ENCODE data around the gene URAD.
A peak's percentile ranks its signal among the peaks of the same experiment; 100 is the strongest.
"Not testable (repeated sequence)": the region's sequence is repeated elsewhere in the genome, so short reads cannot be mapped to it uniquely, and the experiment has no call there.

URAD gene

DNA sequence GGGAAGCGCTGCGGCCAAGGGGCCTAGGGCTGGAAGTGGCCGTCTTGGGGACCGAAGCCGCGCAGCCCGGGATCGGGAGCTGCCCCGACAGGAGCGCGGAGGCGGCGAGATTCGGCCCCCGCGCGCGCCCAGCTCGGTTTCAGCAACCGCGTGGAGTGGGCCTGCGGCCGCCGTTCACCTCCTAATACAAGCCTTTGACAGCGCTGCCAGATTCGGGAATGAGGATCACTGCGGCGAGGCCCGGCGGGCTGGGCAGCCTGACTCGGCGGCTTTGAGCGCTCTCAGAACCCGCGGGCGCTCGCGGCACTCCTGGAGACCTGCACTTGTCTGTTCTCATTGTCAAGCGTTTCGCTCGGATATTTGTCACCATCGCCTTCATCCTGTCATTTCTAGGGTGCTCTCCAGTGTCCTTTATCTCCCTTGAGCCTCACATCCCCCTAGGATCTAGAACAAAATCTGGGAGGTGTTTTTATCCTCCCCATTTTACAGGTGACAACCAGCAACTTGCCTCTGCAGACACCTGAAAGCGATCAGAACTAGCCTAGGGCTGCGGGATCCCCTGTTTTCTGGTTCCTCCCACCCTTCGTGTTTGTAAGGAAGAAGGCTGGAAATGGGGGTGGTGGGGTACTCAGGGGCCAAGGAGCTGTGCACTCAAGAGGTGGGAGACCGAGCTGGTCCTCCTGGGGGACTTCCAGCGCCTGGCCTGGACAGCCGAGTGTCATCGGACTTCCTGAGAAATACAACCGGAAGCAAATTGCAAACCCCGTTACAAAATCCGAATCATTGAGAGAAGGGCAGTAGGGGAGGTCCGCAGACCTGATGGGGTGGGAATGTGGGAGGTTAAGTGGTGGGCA, 17.9 kb downstream of the URAD start:
- no peak for DNase-seq (ENCODE audit: low read depth in 3 of 3)

DNA sequence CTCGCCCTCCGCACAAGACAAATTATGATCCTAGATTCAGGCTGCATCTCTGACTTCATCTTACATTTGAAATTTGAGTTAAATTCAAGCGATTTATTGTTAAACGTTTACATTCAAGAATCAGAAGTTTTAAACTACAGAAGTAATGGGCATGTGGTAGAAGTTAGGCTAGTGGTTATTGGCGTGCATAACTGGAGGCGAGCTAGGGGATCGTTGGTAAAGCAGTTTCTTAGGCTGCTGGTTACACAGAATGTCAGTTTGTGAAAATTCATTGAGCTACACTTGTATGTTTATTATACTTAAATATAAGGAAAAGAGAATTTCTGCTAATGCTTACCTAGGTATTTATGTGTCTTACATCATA, 18.6 kb downstream of the URAD start:
- DNase-seq (ENCODE audit: low read depth in 3 of 3): no peak

DNA sequence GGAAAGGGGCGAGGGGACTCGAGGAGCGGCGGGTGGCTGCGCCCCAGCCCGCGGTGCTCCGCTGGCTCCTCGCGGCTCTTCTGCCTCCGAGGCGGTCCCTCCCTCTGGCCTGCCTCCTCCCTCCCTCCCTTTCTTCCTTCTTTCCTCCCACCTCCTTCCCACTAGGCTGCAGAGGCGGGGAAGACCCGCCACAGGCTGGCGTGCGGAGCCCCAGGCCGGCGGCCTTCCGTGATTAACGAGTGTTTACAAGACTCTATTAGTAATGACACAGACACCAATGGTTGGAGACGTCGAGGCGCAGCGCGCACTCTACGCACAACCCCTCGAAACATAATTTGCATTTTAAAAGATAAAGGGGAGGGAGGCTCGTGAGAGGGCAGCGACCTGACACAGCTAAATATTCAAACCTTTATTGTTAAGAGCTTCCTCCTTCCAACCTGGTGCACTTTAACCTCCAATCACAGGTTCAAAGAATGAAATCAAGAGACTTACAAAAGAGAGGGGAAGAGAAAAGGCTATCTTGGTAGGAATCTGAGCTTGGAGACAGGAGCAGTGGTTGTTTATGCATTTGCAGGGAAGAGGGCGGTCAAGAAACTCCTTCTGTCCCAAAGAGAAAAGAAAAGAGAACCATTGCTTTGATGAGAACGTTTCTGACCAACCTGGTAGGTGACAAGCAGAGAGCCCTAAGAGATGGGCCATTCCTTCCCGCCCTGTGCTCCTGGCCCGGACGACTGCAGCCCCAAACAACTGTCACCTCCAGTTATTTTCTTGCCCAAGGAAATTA, 19.2 kb downstream of the URAD start, which contains the start of gene CDX2:
Gene CDX2, minus strand, starts transcription at position 234 of the 784 bp plus-strand sequence. CDS start 309 bp downstream, outside the sequence.
- no peak for DNase-seq (ENCODE audit: low read depth in 3 of 3)

DNA sequence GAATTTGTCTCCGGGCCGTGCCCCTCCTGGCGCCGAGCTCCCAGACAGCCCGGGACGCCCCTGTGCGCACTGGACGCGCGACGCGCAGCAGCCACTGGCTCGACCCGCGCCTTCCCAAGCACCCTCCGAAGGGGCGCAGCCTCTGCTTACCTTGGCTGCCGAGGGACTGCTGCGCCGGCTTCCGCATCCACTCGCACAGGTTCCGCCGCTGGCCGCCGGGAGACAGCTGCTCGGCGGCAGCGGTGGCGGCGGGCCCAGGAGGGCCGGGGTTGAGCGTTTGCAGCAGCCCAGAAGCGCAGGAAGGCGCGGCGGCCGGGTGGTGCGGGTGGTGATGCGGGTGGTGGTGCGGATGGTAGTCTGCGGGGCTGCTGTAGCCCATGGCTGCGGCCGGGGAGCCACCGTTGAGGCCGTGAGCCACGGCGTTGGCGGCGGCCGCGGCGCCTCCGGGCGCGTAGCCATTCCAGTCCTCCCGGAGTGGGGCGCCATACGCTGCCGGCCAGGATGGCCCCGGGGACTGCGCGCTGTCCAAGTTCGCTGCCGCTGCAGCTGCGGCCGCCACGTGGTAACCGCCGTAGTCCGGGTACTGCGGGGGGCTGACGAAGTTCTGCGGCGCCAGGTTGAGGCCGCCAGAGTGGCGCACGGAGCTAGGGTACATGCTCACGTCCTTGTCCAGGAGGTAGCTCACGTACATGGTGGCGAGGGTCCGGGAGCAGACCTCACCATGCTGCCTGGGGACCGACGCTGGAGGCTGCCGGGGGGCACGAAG, 20.0 kb downstream of the URAD start:
- DNase-seq (ENCODE audit: low read depth in 3 of 3): no peak

DNA sequence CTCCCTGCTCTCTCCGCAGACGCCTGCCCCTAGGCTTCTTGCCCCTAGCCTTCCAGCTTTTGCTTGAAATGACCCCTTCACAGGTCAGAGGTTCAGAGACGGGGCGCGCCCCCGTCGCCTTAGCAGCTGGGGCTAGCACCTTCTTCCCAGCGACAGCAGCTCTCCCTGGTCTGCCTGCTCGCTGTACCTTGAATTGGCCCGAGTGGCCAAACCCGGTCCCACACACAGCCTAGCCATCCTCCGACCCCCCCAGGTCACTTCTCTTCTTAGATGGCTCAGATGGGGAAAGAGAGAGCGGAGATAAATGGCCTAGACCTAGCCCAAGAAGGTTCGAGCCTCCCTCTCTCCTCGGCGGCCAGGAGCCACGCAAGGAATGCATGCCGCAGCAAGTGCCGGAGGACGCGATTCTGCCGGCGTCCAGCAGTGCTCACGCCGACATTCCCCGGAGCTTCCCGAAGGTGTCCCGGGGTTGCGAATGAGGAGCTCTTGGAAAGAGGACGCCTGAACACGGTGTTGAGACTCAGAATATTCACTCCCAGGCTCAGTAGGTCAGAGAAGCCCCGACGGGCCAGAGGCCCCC, 20.7 kb downstream of the URAD start:
- DNase-seq (ENCODE audit: low read depth in 3 of 3): no peak

DNA sequence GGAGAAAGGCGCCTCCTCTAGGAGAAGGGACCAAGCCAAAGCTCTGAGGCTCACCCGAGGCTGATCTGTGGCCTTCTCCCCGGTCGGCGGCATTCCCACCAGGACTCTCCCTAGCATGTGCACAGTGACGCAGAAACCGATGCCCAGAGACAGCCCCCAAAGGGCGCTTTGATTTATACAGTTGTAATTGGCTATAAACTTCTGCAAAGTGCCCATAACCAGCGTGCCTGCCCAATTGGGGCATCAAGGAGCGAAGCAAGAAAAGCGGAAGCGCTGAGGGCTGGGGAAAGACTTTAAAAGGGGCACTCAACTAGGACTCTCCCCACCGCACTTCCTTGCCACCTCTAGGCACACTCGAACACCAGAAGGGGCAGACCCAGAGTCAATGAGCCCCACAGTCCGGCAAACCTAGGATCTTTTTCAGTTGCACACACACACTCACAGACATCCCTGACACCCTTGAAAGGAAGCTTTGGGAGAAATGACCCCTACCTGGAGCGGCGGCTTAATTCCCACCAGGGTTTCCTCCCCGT, 21.2 kb downstream of the URAD start:
- no peak for DNase-seq (ENCODE audit: low read depth in 3 of 3)

DNA sequence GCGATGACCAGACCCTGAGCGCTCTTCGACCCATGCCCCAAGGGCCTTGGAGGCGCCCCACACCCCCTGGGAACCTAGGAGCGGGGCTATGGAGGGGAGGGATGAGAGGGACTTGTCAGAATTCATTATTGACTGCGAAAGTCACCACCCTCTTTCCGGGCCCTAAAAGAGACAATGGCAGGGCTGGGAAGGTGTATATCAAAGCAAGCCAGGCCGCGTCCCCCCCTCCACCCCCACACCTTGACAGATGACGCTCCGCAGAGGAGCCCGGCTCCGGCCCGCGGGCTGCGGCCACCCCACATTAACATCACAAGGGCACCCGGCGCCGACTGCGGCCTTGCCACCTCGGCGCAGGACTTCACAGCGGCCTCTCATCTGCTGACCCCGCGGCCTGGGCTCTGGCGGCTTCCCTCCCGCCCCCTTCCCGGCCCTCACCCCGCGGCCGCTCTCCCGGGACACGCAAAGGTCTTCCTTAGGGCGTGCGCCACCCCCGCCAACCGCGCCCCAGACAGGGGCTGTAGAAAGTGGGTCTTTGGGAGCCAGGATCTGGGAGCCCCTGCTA, 21.8 kb downstream of the URAD start:
- no peak for DNase-seq (ENCODE audit: low read depth in 3 of 3)

DNA sequence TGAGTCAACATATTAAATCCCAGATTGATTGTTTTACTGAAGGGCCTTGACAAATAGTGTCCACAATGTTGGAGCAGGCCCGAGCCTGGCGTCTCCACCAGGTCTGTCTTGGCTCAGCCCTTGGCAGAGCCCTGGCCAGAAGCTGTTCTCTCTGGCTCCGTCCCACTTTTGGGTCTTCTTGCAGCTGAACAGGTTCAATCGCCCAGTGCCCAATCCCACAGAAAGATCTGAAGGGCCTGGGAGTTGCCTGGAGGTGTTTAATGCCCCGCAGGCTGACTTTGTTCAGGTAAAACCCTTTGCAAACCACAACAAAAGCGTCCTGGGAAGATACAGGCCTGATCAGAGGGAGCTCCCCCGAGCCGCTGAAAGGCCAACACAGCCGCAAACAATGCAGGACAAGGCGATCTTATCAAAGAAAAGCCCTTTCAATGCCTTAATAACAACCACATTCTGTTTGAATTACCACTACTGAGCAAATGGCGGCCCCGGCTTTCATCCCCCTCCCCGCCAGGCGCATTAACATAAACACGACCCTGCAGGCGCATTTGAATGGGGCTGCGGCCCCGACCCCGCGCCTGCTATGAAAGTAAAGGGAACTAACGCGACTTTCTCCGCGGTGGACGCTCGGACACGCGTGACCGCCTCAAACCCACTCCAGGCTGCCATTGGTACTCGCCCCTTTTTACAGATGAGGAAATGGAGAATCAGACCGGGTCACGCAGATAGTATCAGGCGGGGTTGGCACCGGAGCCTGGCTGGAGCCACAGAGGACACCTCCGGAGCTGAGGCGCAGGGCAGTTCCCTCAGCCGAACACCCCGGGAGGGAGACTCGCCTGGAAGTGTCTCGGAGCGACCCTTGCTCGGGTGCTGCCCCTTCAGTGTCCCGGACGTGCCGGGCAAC, 22.5 kb downstream of the URAD start:
- no peak for DNase-seq (ENCODE audit: low read depth in 3 of 3)

DNA sequence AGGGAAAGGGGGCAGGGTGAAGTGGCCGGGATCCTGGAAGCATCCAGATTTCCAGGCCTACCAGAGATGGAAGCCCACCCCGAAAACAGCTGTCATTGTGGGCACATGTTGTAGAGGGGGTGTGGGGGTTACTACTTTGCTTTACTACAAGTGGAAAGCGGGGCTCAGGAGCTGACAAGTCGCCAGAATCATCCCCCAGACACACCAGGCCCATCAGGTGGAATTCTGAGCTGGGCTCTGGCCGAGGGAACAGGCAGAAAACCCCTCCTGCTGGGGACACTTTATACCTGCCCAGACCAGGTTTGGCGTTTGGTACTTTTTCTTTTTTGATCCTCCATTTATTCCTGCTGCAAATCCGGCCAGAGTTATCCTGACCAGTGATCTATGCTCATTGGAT, 23.2 kb downstream of the URAD start:
- no peak for DNase-seq (ENCODE audit: low read depth in 3 of 3)

DNA sequence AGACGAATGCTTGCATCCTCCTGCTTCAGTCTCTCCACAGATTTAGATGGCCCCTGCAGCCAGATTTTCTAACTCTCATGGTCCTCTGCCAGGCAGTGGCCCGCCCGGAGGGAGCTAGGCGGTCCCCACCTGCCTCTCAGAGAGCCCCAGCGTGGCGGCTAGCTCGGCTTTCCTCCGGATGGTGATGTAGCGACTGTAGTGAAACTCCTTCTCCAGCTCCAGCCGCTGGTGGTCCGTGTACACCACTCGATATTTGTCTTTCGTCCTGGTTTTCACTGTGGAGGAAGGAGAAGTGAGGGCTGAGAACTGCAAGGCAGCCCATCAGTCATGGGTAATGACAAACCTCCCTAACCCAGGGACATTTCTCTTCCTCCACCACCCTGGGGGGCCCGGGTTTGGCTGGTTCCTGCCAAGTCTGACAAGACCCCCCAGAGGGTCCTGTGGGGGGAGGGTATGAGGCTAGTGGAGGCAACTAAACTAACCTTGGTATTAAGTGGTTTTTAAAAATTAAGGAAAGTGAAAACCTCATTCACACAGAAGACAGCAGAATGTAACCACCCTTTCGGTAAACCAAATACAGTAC, 23.7 kb downstream of the URAD start:
- DNase-seq (ENCODE audit: low read depth in 3 of 3): no peak

DNA sequence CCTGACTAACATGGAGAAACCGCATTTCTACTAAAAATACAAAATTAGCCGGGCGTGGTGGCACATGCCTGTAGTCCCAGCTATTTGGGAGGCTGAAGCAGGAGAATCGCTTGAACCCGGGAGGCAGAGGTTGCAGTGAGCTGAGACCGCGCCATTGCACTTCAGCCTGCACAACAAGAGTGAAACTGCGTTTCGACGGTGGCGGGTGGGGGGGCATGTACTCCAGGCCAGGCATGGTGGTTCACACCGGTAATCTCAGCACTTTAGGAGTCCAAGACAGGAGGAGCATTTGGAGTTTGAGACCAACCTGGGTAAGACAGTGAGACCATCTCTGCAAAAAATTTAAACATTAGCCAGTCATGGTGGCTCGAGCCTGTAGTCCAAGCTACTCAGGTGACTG, 24.3 kb downstream of the URAD start:
- not testable (repeated sequence) for DNase-seq (ENCODE audit: low read depth in 3 of 3)

DNA sequence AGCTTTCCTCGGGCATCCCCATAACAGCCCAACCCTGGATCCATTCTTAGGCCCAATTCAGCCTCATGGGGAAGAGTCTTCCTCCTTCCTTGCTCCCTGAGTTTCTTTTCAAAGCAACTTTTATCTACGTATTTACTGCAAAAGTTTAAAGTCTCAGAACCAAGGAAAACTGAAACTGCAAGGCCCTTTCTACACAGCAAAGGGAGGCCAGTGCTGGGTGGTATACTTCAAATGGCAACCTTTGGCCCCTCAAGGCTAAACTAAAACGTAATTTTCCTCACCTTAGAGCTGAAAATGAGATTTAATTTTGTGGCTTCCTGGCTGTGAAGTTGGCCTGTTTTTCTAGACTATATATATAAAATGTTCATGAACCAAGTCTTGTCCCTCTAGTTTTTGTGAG, 25.0 kb downstream of the URAD start:
- DNase-seq (ENCODE audit: low read depth in 3 of 3): no peak

DNA sequence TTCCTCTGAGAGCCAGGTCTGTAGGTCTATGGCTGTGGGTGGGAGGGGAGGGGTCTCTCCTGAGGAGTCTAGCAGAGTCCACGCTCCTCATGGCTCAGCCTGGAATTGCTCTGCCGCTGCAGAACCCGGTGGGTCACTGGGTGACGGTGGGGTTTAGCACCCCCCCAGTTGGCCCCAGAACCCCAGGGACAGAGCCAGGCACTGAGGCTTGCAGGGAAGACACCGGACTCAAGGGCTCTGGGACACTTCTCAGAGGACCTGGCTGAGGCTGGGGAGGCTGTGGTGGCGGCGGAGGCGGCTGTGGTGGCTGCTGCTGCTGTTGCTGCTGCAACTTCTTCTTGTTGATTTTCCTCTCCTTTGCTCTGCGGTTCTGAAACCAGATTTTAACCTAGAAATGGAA, 25.5 kb downstream of the URAD start:
- DNase-seq (ENCODE audit: low read depth in 3 of 3): no peak

DNA sequence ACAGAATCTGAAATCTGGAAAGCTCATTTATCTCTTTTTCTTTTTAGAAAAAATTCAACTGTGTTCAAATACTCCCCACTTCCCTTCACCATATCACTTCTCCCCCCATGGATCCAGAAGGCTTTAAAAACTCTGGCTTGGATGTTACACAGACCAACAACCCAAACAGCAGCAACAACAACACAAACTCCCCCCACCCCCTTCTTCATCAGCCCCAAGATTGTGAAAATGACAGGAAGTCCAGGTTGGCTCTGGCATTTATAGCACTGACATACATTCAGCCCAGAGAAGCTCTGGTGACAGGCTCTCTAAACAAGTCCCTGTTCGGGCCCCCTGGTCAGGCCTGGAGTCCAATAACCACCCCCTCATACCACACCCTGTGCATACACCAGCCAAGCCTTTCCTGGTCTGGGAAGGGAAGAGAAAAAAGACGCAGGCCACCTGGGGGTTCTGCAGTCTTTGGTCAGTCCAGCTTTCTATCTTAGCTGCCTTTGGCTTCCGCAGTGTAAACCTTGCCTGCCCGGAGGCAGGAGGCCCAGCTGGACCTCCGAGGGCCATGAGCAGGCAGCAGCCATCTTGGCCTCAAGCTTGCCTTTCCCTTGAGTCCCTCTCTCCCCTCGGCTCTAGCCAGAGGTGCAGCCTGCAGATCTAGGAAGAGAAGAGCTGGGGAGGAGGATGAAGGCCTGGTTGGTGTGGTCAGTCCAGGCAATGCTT, 26.2 kb downstream of the URAD start:
- DNase-seq (ENCODE audit: low read depth in 3 of 3): no peak

DNA sequence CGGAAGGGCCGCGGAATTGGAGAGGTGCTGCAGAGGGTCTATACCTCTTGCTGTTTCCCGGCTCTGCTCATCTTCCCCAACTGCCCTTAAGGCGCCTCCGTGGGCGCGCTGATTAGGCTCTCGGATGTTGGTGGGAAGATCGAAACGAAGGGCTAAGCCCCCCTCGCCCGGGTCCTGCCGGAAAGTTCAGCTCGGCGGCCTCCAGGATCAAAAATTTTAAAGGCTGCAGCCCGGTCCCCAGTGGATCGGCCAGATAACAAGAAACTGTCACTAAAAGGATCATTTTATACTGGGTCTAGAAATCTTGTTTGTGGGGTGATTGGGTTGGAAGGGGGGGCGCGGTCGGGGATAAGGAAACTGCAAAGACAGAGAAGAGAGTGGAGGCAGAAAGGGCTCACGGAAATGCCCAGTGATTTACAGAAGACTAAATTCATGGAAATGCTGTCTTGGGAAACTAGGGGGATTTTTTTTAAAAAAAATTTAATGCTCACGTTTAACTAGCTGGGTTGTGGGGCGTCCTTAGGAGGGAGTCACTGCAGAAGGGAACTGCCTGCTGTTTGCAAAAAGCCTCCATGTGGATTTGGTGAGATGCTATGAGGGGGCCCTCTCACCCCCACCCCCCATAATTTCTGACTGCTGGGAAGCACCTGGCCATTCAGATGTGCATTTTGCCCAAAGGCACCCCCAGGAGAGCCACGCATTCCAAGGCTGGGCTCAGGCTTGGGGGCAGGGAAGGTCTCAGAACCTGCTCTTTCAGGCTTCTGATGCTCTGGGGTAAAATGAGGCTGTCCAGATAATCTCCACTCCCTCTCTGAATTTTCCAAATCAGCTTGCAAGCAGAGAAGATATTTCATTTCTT, 27.0 kb downstream of the URAD start:
- DNase-seq (ENCODE audit: low read depth in 3 of 3): no peak

DNA sequence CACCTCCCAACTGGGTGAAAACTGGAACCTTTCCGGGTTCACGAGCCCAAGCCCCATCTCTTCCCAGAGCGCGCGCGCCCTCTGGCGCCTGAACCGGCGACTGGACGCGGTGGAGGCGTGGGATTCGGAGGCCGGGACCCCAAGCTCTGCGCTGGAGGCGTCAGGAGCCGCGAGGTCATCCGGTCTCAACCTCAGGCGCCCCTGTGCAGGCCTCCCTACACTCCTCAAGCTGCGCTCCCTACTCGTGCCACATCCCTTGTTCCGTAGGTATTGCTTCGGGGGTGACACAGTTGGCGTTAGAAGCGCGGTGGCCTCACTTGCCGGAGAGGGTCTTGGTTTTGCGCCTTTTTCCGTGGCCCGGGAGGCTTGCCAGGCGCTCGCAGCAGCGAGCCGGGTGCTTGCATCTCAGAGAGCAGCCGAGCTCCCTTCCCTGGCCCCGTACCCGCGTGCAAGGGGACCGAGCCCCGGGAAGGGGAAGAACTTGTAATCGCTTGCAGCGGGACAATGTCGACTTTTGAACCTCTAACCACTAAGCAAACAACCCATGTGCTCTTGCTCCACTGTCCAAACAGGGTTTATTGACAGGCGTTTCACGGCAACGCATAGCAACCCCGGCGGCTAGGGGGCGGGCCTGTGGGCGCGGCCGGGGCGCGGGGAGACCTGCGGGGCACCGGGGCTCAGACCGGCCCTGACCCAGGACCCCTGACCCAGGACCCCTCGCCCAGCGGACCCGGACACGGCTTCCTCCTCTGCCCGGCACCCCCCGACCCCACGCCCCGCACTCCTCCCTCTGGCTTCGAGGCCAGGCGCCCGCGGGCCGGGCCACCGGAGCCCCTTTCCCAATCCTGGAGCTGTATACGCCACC, 27.9 kb downstream of the URAD start:
- DNase-seq (ENCODE audit: low read depth in 3 of 3): peak in 1 of 3 experiments; percentile 31

DNA sequence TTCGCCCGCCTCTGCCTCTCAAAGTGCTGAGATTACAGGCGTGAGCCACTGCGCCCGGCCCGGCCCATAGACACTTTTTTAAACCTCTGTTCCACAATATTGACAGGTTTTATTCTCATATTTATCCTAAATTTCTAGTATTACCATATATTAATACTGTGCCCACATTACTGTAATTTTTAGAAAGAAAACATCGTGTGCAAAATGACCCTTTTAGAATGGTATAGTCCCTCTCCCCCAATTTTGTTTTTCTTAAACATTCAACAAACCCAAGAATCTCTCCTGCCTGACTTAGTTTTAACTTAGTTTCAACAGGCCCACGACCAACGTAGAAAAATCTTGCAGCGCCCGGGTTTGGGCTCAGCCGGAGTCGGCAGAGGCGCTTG, 28.5 kb downstream of the URAD start:
- DNase-seq (ENCODE audit: low read depth in 3 of 3): no peak

All from stimulated activated CD4-positive, alpha-beta T cell treated with anti-CD3 and anti-CD28 coated beads, TNF-alpha, amount 100 ng/mL, for 24 hours (primary cell).